Left lobe of liver (tissue), 2 donors: ENCODE measurements around the gene TWSG1. TPM values are rescaled to one million over a fixed set of nuclear protein-coding genes. Genes with fewer than 3 reads are reported as not detected.
"Not testable (repeated sequence)": the region's sequence is repeated elsewhere in the genome, so short reads cannot be mapped to it uniquely, and the experiment has no call there.

ENCODE experiments used
- ATAC-seq: fragments of 200-7000 bp; cut with Tn5 transposase; one replicate; pipeline ENCODE4 v1.9.1; 2020; ENCODE audit warnings: mild to moderate bottlenecking, moderate library complexity
- DNase-seq: peaks from one replicate; pipeline ENCODE4 v3.0.0-alpha.2; 2020; ENCODE audit warnings: low spot score
- total RNA-seq: library from RNA; stranded (reverse); gene quantifications from one replicate; pipeline ENCODE4 v1.2.1, GENCODE V29; 2021
- donor health status: DM: no; HTN: no; CAD: no; lungs with moderate emphysema.
- donor health status: DM: no; HTN: yes; CAD: no.

TWSG1 gene
- total RNA-seq, 1 donor from 2014 or later, result 4.4 TPM

DNA sequence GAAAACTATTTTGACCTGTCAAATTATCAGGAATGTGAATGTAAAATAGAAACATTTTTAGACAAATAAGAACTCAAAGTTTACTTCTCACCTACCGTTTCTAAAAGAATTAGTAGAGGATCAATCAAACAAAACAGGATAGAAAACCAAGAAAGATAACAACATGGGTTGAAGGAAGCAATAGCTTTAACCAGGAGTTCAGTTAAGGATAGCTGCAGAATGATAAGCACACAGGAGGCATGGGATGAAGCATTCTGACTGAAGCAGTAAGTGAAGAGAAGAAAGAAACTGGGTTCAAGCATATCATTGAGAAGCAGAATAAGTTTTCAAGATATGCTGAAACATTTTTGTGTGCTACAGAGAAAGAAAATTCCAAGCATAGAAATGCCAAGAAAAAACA is 52.3 kb downstream of the TWSG1 start:
- ATAC-seq, result no peak
- no peak for DNase-seq

DNA sequence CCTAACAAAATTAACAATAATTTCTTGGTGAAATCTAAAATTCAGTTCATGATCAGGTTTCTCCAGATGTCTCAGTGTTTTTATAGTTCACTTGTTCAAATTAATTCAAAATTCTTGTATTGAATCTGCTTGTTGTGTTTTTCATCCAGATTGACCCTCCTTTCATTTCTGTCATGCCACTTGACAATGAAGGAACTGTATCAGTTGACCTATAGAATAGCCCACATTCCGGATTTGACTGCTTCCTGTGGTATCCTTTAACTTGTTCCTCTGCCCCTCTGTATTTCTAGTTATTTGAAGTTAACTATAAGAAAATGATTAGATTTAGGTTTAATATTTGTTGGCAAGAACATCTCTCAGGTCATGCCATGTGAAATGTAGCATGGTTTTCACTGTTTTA is 53.3 kb downstream of the TWSG1 start:
- ATAC-seq, result no peak
- DNase-seq, result no peak

DNA sequence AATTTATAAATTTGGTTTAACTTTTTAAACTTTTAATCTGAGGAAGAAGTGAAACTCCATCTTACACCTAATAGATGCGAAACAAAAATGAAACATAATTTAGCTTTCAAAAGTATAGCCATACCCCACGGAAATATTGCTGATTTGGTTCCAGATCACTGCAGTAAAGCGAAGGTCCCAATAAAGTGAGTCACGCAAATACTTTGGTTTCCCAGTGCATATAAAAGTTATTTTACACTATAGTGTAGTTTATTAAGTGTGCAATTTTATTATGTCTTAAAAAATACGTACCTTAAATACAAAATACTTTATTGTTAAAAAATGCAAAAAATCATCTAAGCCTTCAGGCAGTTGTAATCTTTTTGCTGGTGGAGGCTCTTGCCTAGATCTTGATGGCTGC is 55.1 kb downstream of the TWSG1 start:
- ATAC-seq (no peak), DNase-seq (no peak)

DNA sequence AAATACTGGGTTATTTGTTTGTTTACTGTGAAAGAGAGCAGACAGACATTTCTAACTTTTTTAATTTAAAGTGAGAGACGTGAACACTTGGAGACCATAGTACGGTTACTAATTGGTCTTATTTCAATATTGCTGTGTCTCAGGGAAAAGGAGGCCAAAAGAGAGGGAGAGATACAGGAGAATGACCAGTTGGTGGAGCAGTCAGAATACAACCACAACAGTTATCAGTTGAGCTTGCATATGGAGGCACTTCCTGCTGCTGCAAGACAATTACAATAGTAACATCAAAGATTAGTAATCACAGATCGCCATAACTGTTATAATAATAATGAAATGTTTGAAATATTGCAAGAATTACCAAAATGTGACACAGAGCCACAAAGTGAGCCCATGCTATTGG is 58.2 kb downstream of the TWSG1 start:
- ATAC-seq, result no peak
- DNase-seq, result no peak

DNA sequence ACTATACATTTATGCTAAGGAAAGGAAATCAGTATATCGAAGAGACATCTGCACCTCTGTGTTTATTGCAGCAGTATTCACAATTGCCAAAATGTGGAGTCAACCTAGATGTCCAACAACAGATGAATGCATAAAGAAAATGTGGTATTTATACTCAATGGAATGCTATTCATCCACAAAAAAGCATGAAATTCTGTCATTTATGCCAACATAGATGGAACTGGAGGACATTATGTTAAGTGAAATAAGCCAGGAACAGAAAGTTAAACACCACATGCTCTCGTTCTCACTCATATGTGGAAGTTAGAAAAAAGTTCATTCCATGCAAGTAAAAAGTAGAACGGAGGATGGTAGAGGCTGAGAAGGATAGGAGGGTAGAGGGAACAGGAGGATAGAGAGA is 59.5 kb downstream of the TWSG1 start:
- ATAC-seq, result no peak
- no peak for DNase-seq

DNA sequence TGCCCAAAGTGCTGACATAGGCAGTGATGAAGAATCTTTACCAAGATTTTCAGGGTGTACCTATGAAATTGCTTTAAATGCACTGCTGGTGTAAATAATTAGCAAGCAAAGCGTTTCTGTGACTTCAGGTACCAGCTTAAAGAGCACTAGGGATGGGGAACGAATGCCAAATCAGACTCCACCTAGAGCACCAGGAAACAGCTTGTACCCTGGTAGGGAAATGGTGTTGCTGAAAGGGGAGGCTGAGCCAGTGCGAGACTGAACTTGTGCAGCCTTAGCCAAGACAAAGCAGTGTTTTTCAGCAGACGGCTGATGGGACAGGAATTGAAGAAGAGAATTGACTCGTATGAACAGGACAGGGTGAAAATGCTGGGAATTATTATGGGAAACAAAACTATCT is 65.6 kb downstream of the TWSG1 start:
- ATAC-seq, result no peak
- no peak for DNase-seq

DNA sequence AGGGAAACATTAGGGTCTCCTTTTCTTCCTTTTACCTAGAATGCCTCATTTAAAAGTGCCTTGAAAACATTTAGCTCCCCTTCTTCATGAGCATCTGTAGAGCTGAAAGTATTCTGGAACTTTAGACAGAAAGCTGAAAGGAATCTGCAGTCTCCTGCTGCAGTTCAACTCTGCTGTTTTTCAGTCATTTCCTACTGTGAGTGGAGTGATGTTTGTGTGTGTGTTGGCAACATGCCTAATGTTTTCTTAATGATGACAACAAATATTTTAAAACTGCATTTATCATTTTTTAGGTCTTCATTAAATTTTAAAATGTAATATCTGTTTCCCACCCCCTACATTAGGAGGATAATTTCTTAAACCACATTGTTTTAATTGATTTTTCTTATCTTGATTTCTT is 66.6 kb downstream of the TWSG1 start:
- ATAC-seq (no peak), DNase-seq (no peak)

DNA sequence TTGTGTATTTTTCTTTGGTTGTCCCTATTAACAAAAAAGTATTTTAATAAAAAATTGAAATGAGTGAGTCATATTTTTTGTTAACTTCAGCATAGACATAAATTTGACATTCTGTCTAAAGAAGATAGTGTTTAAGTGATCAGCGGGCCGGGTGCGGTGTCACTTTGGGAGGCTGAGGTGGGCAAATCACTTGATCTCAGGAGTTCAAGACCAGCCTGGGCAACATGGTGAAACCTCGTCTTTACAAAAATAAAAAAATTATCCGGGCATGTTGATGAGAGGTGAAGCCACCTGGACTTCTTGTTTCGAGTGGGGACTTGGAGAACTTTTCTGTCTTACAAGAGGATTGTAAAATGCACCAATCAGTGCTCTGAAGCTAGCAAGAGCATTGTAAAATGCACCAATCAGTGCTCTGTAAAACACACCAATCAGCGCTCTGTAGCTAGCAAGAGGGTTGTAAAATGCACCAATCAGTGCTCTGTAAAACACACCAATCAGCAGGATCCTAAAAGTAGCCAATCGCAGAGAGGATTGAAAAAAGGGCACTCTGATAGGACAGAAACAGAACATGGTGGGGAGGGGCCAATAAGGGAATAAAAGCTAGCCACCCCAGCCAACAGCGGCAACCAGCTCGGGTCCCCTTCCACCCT is 67.9 kb downstream of the TWSG1 start:
- not testable (repeated sequence) for ATAC-seq, DNase-seq

DNA sequence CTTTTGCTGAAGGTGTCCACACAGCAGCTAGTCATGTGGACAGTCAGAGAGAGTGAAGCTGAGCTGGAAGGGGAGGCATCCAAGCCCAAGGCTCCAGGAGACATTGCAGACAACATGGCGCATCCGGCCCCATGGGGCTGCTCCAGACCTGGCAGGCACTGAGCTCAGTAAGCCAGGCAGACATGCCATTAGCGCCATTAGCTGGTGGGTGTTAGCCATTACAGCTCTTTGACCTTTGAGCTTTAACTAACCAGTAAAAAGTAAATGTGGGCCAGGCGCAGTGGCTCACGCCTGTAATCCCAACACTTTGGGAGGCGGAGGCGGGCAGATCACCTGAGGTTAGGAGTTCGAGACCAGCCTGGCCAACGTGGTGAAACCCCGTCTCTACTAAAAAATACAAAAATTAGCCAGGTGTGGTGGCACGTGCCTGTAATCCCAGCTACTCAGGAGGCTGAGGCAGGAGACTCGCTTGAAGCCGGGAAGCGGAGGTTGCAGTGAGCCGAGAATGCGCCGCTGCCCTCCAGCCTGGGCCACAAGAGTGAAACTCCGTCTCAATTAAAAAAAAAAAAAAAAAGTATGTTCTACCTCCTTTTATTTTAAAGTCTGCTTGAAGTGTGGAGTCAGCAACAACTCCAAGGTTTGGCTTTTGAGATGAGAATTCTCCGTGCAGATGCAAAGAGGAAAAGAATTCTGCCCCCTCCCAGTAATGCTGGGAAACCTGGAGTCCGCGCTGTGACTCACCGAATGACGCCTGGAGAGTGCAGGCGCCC is 69.4 kb downstream of the TWSG1 start:
- no peak for DNase-seq

DNA sequence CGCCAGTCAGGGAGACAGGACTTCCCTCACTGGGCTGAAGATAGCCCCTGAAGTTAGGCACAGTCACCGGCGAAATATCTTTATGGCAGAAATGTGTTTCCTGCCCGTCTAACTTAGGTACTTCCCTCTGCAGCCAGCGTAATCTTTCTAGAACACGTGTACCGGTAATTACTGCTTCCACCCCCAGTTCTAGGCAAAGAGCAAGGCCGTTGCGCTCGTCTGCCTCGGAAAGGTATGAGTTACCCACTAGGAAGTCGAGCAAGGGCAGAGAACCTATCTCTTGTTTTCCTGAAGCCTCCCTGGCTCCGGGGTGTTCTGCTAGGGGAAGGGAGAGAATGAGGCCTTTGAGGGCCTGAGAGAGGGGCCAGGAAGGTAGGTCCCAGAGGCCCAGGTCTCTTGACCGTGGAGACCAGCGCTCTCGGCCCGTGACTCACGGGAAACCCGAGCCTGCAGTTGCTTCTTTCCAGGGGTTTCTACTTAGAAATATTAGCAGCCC is 70.0 kb downstream of the TWSG1 start:
- DNase-seq (no peak), ATAC-seq (peak; percentile 54)

More for the DNA sequence above, 69.4 kb downstream of the TWSG1 start:
- no peak for ATAC-seq

DNA sequence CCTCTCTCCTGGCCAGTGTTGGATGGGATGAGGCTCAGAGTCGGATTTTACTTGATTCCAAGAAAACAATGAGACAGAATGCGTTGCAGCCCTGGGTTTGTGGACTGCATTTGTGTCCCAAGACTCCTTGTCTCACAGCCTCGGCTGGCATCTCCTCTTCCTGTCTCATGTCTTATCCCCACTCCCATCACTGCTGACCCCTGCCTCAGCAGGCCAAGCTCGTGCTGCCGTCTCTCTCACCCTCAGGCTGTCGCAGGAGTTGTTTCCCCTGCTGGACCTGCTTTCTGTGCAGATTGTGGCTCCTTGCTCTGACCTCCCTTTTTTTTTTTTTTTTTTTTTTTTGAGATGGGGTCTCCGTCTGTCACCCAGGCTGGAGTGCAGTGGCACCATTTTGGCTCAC is 70.6 kb downstream of the TWSG1 start:
- ATAC-seq, result no peak
- no peak for DNase-seq

DNA sequence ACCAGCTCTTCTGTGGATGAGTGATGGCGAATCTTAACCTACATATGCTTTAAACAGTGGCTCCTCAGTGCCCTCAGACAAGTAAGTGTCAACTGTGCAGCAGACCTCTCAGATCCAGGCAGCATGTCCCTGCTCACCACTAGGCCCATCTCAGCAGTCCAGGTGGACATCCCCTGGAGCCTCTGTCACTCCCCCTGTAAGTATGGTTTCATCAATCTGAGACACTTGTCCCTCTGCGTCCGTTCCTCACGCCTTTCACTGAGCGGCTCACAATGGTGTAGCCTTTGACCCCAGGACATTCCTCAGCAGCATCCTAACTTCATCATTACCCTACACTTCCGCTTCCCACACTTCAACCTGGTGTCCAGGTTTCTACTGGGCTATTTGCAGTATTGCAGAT is 71.4 kb downstream of the TWSG1 start:
- DNase-seq (no peak), ATAC-seq (no peak)

DNA sequence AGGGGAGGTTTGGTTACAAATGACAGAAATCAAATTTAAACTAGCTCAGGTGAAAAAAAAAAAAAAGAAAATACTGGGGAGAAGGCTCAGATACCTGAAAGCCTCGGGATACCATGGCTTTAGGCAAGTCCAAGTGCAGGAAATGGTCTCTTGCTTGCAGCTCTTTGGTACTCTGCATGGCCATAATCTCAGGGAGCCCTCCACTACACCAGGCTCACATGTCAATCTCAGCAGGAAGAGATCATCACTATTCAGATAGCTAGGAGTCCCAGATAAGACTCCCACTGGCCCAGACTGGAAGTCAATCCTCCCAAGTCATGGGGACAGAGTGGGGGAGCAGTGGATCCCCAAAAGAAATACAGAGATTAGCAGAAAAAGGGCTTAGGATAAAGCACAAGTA is 75.9 kb downstream of the TWSG1 start:
- DNase-seq, result no peak

DNA sequence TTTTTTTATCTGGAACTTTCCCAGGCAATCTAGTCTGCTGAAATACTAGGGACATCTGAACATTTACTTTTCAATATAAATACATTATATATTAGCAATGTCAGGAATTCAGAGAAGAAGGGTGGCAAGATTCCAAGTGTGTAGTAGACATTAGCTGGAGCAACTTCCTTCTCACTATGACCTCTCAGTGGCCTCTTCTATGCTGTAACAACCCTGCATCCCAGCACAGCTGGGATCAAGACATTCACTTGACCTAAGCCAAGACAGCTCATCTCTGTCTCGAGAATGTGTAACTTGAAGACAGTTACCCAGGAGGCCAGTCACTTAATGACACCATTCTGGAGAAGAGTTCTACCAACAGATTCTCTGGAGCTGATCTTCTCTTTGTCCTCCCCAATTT is 79.0 kb downstream of the TWSG1 start:
- ATAC-seq, result peak; percentile 30
- no peak for DNase-seq

More for the DNA sequence above, 75.9 kb downstream of the TWSG1 start:
- no peak for ATAC-seq

DNA sequence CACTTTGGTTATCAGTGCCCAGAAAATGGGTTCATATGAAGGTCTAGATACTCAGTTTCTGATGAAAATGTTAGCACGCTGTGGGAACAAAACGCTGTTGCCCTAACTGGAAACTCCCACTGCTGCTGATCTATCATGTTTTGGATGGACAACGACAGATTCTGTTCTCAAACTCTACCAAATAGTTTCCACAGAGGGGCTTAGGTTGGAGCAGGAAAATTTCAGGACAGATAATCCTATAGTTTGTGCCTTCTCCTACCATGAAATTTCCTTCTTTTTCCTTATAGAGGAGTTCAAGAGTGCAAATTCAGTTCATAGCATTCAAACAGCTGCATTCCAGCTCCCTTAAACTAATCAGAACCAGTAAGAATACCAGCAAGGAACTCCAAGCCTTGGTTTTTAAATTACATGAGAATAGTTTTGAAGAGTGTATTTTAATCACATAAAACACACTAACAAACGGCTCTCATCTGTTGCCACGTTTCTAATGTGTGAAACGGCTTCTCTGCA is 82.0 kb downstream of the TWSG1 start:
- no peak for ATAC-seq

DNA sequence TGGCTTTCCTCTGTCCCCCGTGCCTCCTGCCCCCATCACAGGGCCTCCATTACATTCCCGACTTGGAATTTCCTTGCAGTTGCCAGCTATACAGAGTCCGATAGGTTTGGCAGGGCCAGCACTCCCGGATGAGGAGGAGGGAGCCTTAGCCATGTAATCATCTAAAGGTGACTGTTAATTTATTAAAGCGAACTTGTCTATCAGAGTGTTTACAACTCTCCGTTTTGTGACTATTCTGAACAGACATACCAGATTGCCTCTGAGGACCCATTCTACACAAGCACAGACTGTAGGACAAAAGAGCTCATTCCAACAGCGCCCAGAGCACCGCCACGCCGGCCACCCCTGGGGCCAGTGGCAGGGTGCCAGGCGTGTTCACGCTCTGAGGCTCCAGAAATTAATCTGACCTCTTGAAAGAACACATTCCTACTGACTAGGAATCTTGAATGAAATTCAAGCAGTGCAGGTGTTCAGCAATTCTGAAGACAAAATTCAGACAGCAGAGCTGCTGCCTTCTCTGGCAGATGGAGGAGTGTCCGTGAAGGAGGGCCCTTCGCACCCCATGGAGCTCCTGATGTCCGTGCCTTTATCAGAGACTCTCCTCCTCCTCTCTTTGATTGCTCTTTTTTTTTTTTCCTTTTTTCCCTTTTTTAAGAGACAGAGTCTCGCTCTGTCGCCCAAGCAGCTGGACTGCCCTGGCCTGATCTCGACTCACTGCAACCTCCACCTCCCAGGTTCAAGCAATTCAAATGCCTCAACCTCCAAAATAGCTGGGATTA is 82.7 kb downstream of the TWSG1 start:
- ATAC-seq, result no peak
- no peak for DNase-seq

More for the DNA sequence above, 82.0 kb downstream of the TWSG1 start:
- no peak for DNase-seq

DNA sequence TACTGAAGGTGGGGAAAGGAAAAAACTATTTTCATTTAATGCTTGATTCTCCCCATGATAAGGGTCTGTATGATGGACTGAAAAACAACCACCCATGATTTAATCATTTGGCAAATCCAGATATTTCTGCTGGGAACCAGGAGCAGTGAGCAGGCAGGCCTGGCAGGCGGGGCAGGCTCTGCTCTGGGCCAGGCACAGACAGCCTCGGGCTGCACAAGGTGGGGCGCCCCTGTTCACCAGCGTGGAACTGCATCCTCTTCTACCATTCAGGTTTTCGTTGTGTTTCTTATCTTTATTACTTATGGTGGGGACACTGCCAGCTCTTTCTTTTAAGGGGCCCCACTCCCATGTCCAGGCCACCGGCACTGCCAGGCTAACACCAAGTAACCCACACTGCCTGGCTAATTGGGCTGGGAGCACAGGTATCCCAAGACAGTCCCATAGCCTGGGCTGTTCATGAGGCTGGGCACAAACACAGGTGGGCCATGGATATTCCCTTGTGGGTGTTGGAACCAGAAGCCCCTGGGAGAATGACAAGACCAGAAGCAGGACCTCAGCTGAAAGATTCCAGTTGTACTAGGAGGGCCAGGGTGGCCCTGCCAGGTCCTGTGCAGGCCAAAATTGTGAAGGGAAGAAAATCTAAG is 83.6 kb downstream of the TWSG1 start:
- DNase-seq, result no peak
- ATAC-seq, result no peak

DNA sequence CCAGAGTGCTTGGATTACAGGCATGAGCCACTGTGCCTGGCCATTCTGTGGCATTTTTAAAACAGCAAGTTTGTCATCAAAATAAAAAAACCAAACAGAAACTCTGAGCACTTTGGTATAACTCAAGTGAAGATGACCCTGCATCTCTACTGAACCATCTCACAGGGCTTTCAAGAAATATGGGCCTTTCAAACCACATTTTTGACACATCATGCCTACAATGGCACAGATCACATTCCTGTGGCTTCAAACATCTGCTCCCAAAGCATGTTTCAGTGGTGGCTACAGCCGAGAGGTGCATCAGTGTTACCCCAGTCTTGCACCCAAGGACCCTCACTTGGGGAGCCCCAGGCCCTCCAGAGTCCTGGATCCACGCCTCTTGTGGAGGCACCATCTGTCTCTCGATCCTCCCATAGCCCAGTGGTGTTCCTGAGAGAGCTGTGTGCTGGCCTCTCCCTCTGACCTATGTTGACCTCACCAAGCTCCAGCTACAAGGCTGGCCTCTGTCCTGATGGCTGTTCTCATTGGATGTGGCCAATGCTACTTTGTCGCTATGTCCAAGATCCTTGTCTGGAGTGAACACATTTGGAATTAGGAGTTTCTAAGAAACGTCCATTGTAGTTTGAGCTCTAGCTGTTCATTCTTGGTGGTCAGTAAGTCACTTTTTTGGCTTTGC is 85.5 kb downstream of the TWSG1 start:
- DNase-seq (no peak), ATAC-seq (no peak)

DNA sequence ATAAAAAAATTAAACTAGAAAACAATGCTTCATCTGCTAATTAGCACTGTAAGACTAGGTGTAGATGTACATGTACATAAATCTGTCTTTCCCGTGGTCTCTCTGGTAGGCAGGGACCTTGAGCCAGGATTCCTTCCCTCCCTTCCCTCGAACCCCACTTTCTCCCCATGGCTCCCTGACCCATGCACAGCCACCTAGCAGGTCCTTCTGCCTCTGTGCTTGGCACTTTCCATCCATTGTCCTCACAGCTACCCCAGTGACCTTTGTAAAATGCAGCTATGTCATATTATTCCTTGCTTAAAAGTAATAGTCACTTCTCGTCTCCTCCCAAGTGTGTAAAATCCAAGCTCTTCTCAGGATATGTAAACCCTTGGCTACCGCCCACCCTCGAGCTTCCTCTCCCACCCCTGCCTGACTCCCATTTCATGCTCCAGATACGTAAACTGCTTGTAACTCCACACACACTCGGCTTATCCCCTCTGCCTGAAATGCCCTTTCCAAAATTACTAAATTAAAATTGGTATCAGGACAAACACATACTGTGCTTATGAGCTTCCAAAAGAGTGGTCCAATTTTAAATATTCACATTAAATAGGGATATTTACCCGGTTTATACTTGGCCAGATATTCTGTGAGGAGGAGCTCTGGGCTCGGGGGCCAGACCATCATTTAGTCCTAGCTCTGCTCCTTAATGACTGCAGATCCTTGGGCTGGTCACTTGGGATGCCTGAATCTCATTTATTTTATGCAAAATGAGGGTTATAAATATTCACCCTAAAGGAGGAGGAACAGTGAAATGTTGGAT is 86.7 kb downstream of the TWSG1 start:
- DNase-seq, result no peak
- ATAC-seq, result no peak
